K562 (cell line): ENCODE measurements around the gene MRRF. TPM values are rescaled to one million over a fixed set of nuclear protein-coding genes. Genes with fewer than 3 reads are reported as not detected.
A peak's percentile ranks its signal among the peaks of the same experiment; 100 is the strongest.

Experiments used
- BDP1 ChIP-seq: IDR thresholded peaks from 3 replicates; pipeline ENCODE4 v1.6.1; 2011; ENCODE audit not compliant: insufficient read length, insufficient read depth
- CBFA2T3 ChIP-seq: fragments of 450-650 bp; IDR thresholded peaks from 2 replicates; pipeline ENCODE4 v1.6.1; 2017
- CHD4 ChIP-seq: fragments of 200-600 bp; sonication (generic); IDR thresholded peaks from 3 replicates; pipeline ENCODE4 v1.6.1; 2012; ENCODE audit warnings: low read depth, mild to moderate bottlenecking, mixed read lengths, low read length, inconsistent platforms; ENCODE audit not compliant: insufficient read depth, insufficient replicate concordance, poor library complexity, severe bottlenecking
- CLOCK ChIP-seq: fragments of 250-450 bp; sonication (Bioruptor Pico); IDR thresholded peaks from 2 replicates; pipeline ENCODE4 v1.4.0; 2020; ENCODE audit warnings: mild to moderate bottlenecking, moderate library complexity, borderline replicate concordance
- FOXJ3 ChIP-seq: sonication (generic); formaldehyde crosslinking; IDR thresholded peaks from 2 replicates; pipeline ENCODE4 v1.4.0; 2020; ENCODE audit warnings: mild to moderate bottlenecking, missing genetic modification reagents
- FOXM1 ChIP-seq, 2 experiments: fragments of 450-650 bp in 1 of 2; sonication (generic) in 1 of 2; formaldehyde crosslinking in 1 of 2; IDR thresholded peaks; 2 replicates each; pipeline versions ENCODE4 v1.6.1 to v1.9.0; 2017 to 2022; ENCODE audit warnings: low read depth in 2 of 2, mild to moderate bottlenecking in 2 of 2, missing genetic modification reagents in 1 of 2, moderate library complexity in 1 of 2
- HEY1 ChIP-seq: fragments of 250-450 bp; sonication (Bioruptor Pico); IDR thresholded peaks from 2 replicates; pipeline ENCODE4 v1.5.0; 2020; ENCODE audit warnings: mild to moderate bottlenecking, moderate library complexity, borderline replicate concordance
- HNRNPLL ChIP-seq: fragments of 200-400 bp; formaldehyde crosslinking; IDR thresholded peaks from 2 replicates; pipeline ENCODE4 v1.6.1; 2017; ENCODE audit warnings: low read length, low read depth, mild to moderate bottlenecking; ENCODE audit not compliant: poor library complexity, severe bottlenecking
- MEIS2 ChIP-seq: fragments of 450-650 bp; IDR thresholded peaks from 2 replicates; pipeline ENCODE4 v1.6.1; 2014; ENCODE audit warnings: mild to moderate bottlenecking; ENCODE audit not compliant: partially characterized antibody
- MYBL2 ChIP-seq, 2 experiments: fragments of 450-650 bp in 1 of 2; sonication (generic) in 1 of 2; formaldehyde crosslinking in 1 of 2; IDR thresholded peaks; 2 replicates each; pipeline versions ENCODE4 v1.6.1 to v1.8.1; 2017 to 2022; ENCODE audit warnings: borderline replicate concordance in 1 of 2, inconsistent platforms in 1 of 2, low read depth in 1 of 2, mild to moderate bottlenecking in 1 of 2, missing genetic modification reagents in 1 of 2, moderate library complexity in 1 of 2
- ZNF512 ChIP-seq: IDR thresholded peaks from 2 replicates; pipeline ENCODE4 v1.6.1; 2016; ENCODE audit warnings: missing genetic modification characterization, missing compliant biosample characterization
- ZNF785 ChIP-seq: fragments of 250-450 bp; sonication (Bioruptor Pico); IDR thresholded peaks from 2 replicates; pipeline ENCODE4 v1.4.0; 2020; ENCODE audit warnings: mild to moderate bottlenecking
- polyA plus RNA-seq, 8 experiments: library from polyadenylated mRNA; depleted of rRNA in 4 of 8; stranded (reverse) in 5 of 8; unstranded in 3 of 8; fragments of >200 nt; fragmentation: Nextera tagmentation in 2 of 8; fragmentation: Illumina TruSeq in 1 of 8; extraction: Ambion mirVana in 2 of 8; extraction: Trizol in 1 of 8; gene quantifications; 2 replicates each; pipeline versions ENCODE4 v1.2.1 to v1.2.3, GENCODE V29; 2011 to 2014; ENCODE audit warnings: inconsistent platforms in 1 of 8, missing spikeins in 1 of 8
- total RNA-seq, 7 experiments: library from RNA; depleted of rRNA in 6 of 7; stranded (reverse); fragments of >200 nt in 6 of 7; fragmentation: Illumina TruSeq in 2 of 7; extraction: Trizol in 2 of 7; gene quantifications; 2 replicates each; pipeline versions ENCODE4 v1.2.1 to v1.2.3, GENCODE V29; 2011 to 2021; ENCODE audit warnings: low replicate concordance in 1 of 7
- TF ChIP-seq, protein P1 (sequence below): sonication (generic); formaldehyde crosslinking; IDR thresholded peaks from 2 replicates; pipeline ENCODE4 v1.8.1; 2023; ENCODE audit warnings: mild to moderate bottlenecking, missing genetic modification reagents
- TF ChIP-seq, protein P2 (sequence below): fragments of 450-650 bp; IDR thresholded peaks from 2 replicates; pipeline ENCODE4 v1.6.1; 2016; ENCODE audit warnings: borderline replicate concordance
- TF ChIP-seq, protein P3 (sequence below): sonication (generic); IDR thresholded peaks from 2 replicates; pipeline ENCODE4 v1.6.1; 2016

MRRF gene
- total and polyA plus RNA-seq, 9 of the 15 experiments (the other 6 are each of a cell fraction or from before 2014, with no cell fraction given), result 55.0 to 105 (median 81.2) TPM

- TF ChIP-seq FOXM1 (IDR thresholded peaks at IDR 0.05; ENCODE audit: low read depth) (no peak), FOXM1 (CRISPR knock-in tag; IDR thresholded peaks at IDR 0.05; ENCODE audit: low read depth) (peak; percentile 3; the same call in 1 of the 2 replicates), MEIS2 (peak; percentile 29), HNRNPLL (no peak), HEY1 (CRISPR knock-in tag) (no peak), CBFA2T3 (no peak), MYBL2 (IDR thresholded peaks at IDR 0.05; ENCODE audit: low read depth) (no peak), MYBL2 (CRISPR knock-in tag; IDR thresholded peaks at IDR 0.05; ENCODE audit: borderline replicate concordance) (no peak), ZNF512 (no peak), FOXJ3 (CRISPR knock-in tag) (no peak), ZNF785 (CRISPR knock-in tag) (no peak), CHD4 (no peak), BDP1 (no peak), CLOCK (no peak)
- TF ChIP-seq, protein P1, sequence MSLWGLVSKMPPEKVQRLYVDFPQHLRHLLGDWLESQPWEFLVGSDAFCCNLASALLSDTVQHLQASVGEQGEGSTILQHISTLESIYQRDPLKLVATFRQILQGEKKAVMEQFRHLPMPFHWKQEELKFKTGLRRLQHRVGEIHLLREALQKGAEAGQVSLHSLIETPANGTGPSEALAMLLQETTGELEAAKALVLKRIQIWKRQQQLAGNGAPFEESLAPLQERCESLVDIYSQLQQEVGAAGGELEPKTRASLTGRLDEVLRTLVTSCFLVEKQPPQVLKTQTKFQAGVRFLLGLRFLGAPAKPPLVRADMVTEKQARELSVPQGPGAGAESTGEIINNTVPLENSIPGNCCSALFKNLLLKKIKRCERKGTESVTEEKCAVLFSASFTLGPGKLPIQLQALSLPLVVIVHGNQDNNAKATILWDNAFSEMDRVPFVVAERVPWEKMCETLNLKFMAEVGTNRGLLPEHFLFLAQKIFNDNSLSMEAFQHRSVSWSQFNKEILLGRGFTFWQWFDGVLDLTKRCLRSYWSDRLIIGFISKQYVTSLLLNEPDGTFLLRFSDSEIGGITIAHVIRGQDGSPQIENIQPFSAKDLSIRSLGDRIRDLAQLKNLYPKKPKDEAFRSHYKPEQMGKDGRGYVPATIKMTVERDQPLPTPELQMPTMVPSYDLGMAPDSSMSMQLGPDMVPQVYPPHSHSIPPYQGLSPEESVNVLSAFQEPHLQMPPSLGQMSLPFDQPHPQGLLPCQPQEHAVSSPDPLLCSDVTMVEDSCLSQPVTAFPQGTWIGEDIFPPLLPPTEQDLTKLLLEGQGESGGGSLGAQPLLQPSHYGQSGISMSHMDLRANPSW, result no peak
- TF ChIP-seq, protein P2, sequence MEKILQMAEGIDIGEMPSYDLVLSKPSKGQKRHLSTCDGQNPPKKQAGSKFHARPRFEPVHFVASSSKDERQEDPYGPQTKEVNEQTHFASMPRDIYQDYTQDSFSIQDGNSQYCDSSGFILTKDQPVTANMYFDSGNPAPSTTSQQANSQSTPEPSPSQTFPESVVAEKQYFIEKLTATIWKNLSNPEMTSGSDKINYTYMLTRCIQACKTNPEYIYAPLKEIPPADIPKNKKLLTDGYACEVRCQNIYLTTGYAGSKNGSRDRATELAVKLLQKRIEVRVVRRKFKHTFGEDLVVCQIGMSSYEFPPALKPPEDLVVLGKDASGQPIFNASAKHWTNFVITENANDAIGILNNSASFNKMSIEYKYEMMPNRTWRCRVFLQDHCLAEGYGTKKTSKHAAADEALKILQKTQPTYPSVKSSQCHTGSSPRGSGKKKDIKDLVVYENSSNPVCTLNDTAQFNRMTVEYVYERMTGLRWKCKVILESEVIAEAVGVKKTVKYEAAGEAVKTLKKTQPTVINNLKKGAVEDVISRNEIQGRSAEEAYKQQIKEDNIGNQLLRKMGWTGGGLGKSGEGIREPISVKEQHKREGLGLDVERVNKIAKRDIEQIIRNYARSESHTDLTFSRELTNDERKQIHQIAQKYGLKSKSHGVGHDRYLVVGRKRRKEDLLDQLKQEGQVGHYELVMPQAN, result no peak
- TF ChIP-seq, protein P3, sequence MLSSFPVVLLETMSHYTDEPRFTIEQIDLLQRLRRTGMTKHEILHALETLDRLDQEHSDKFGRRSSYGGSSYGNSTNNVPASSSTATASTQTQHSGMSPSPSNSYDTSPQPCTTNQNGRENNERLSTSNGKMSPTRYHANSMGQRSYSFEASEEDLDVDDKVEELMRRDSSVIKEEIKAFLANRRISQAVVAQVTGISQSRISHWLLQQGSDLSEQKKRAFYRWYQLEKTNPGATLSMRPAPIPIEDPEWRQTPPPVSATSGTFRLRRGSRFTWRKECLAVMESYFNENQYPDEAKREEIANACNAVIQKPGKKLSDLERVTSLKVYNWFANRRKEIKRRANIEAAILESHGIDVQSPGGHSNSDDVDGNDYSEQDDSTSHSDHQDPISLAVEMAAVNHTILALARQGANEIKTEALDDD, result 0 out of 2 replicates have a peak, but pooled peaks have one; percentile 49
These were observed 650 bp downstream of the MRRF start (continued) for GRCh38 chr9:122265149-122265915.
